IMR-90 (cell line): Measurements from ENCODE around the gene IL1R2. TPM values are rescaled to one million over a fixed set of nuclear protein-coding genes. Genes with fewer than 3 reads are reported as not detected.

ENCODE experiments used
- ATAC-seq: fragments of 200-7000 bp; cut with Tn5 transposase; 2 replicates; pipeline ENCODE4 v1.9.1; 2020; ENCODE audit warnings: low read depth, mild to moderate bottlenecking, moderate library complexity
- BruUV-seq: library from RNA; stranded (reverse); fragments of 400-500 nt; replicated peaks from 2 replicates; lab custom pipeline; 2021; lab: Mats Ljungman, UMichigan
- CTCF ChIA-PET: fragments of 300-600 bp; formaldehyde crosslinking; extraction: SDS; loops from one replicate; lab custom pipeline; 2021; ENCODE audit warnings: antibody characterized with exemption; lab: Yijun Ruan, JAX
- POLR2A ChIA-PET: fragments of 300-600 bp; sonication (Branson Sonifier 250); formaldehyde crosslinking; loops from one replicate; lab custom pipeline; 2022; ENCODE audit warnings: antibody characterized with exemption; ENCODE audit not compliant: unreplicated experiment; lab: Charles Lee
- DNase-seq: peaks from one replicate; pipeline ENCODE4 v3.0.0; 2013
- H2AFZ ChIP-seq: replicated peaks from 2 replicates; pipeline ENCODE3; 2013; ENCODE audit warnings: low read length, mild to moderate bottlenecking; ENCODE audit not compliant: poor library complexity
- H2AK5ac ChIP-seq: 2 replicates; pipeline ENCODE4 v1.6.1; 2013; ENCODE audit warnings: low read depth, low read length, inconsistent platforms
- H2AK9ac ChIP-seq: replicated peaks from 2 replicates; pipeline ENCODE3; 2013; ENCODE audit warnings: mild to moderate bottlenecking, low read depth, low read length, moderate library complexity; ENCODE audit not compliant: poor library complexity
- H2BK120ac ChIP-seq: 2 replicates; pipeline ENCODE4 v1.6.1; 2013; ENCODE audit warnings: low read depth, low read length, inconsistent platforms
- H2BK15ac ChIP-seq: 3 replicates; pipeline ENCODE4 v1.6.1; 2013; ENCODE audit warnings: low read depth, low read length, inconsistent platforms
- H2BK20ac ChIP-seq: 2 replicates; pipeline ENCODE4 v1.6.1; 2013; ENCODE audit warnings: low read depth, mild to moderate bottlenecking, inconsistent platforms, low read length, moderate library complexity
- H2BK5ac ChIP-seq: 2 replicates; pipeline ENCODE4 v1.6.1; 2013; ENCODE audit warnings: mild to moderate bottlenecking, low read depth, low read length, inconsistent platforms; ENCODE audit not compliant: poor library complexity, severe bottlenecking
- H3K14ac ChIP-seq: replicated peaks from 2 replicates; pipeline ENCODE4 v1.6.1; 2013; ENCODE audit warnings: low read depth, low read length, inconsistent platforms
- H3K18ac ChIP-seq: 2 replicates; pipeline ENCODE4 v1.6.1; 2013; ENCODE audit warnings: low read depth, low read length, control low read depth
- H3K23ac ChIP-seq: 2 replicates; pipeline ENCODE4 v1.6.1; 2013; ENCODE audit warnings: low read depth, low read length, inconsistent platforms
- H3K27ac ChIP-seq: 2 replicates; pipeline ENCODE4 v1.5.1; 2013; ENCODE audit warnings: mild to moderate bottlenecking, control low read depth, low read length; ENCODE audit not compliant: insufficient read depth
- H3K27me3 ChIP-seq: 2 replicates; pipeline ENCODE4 v1.6.1; 2013; ENCODE audit warnings: low read length; ENCODE audit not compliant: control insufficient read depth, insufficient read depth
- H3K36me3 ChIP-seq: 2 replicates; pipeline ENCODE4 v1.6.1; 2013; ENCODE audit warnings: low read length, mixed read lengths; ENCODE audit not compliant: control insufficient read depth, insufficient read depth
- H3K4ac ChIP-seq: 2 replicates; pipeline ENCODE4 v1.6.1; 2013; ENCODE audit warnings: low read depth, low read length, inconsistent platforms
- H3K4me1 ChIP-seq: 2 replicates; pipeline ENCODE4 v1.6.1; 2013; ENCODE audit warnings: low read length, mixed read lengths; ENCODE audit not compliant: control insufficient read depth, insufficient read depth
- H3K4me2 ChIP-seq: 2 replicates; pipeline ENCODE4 v1.6.1; 2013; ENCODE audit warnings: low read depth, mild to moderate bottlenecking, control low read depth, low read length, moderate library complexity
- H3K4me3 ChIP-seq: 2 replicates; pipeline ENCODE4 v1.5.1; 2013; ENCODE audit warnings: low read depth, mild to moderate bottlenecking, control low read depth, low read length, moderate library complexity; ENCODE audit not compliant: insufficient read depth
- H3K56ac ChIP-seq: 2 replicates; pipeline ENCODE4 v1.6.1; 2013; ENCODE audit warnings: low read length, inconsistent platforms; ENCODE audit not compliant: insufficient read depth; ENCODE audit errors: extremely low read depth
- H3K79me1 ChIP-seq, 2 experiments: 2 replicates each; pipeline ENCODE4 v1.6.1; 2013; ENCODE audit warnings: low read length in 2 of 2, inconsistent platforms in 1 of 2, low read depth in 1 of 2
- H3K9ac ChIP-seq: 2 replicates; pipeline ENCODE4 v1.6.1; 2013; ENCODE audit warnings: low read depth, low read length, control low read depth
- H3K9me1 ChIP-seq: 2 replicates; pipeline ENCODE4 v1.6.1; 2013; ENCODE audit warnings: low read length, inconsistent platforms; ENCODE audit not compliant: insufficient read depth
- H3K9me3 ChIP-seq: 2 replicates; pipeline ENCODE4 v1.6.1; 2013; ENCODE audit warnings: low read length; ENCODE audit not compliant: control insufficient read depth, insufficient read depth
- H4K20me1 ChIP-seq: 2 replicates; pipeline ENCODE4 v1.6.1; 2013; ENCODE audit warnings: low read length, inconsistent platforms; ENCODE audit not compliant: insufficient read depth
- H4K5ac ChIP-seq: 2 replicates; pipeline ENCODE4 v1.6.1; 2013; ENCODE audit warnings: mild to moderate bottlenecking, low read depth, low read length, control low read depth
- H4K8ac ChIP-seq, 2 experiments: 2 replicates each; pipeline ENCODE4 v1.6.1; 2013; ENCODE audit warnings: low read depth in 2 of 2, low read length in 2 of 2, control low read depth in 1 of 2, inconsistent platforms in 1 of 2
- H4K91ac ChIP-seq: 2 replicates; pipeline ENCODE4 v1.6.1; 2013; ENCODE audit warnings: low read depth, low read length, inconsistent platforms; ENCODE audit not compliant: insufficient read depth
- BHLHE40 ChIP-seq: fragments of 150-350 bp; IDR thresholded peaks from 2 replicates; pipeline ENCODE4 v1.6.1; 2016; ENCODE audit warnings: mild to moderate bottlenecking, low read depth, low read length
- CEBPB ChIP-seq: IDR thresholded peaks from 2 replicates; pipeline ENCODE4 v1.6.1; 2012; ENCODE audit warnings: low read depth, low read length, improper control_type of control experiment
- CHD1 ChIP-seq: IDR thresholded peaks from 2 replicates; pipeline ENCODE4 v1.6.1; 2012; ENCODE audit warnings: low read depth, low read length, improper control_type of control experiment
- FOS ChIP-seq: fragments of 150-350 bp; IDR thresholded peaks from 2 replicates; pipeline ENCODE4 v1.6.1; 2016; ENCODE audit warnings: low read depth, low read length
- MAFK ChIP-seq: IDR thresholded peaks from 2 replicates; pipeline ENCODE4 v1.6.1; 2012; ENCODE audit warnings: low read depth, low read length, improper control_type of control experiment
- MAZ ChIP-seq: IDR thresholded peaks from 2 replicates; pipeline ENCODE4 v1.6.1; 2012; ENCODE audit warnings: low read depth, mild to moderate bottlenecking, low read length, improper control_type of control experiment, moderate library complexity, borderline replicate concordance
- MXI1 ChIP-seq: IDR thresholded peaks from 2 replicates; pipeline ENCODE4 v1.6.1; 2012; ENCODE audit warnings: low read depth, mild to moderate bottlenecking, low read length, moderate library complexity, borderline replicate concordance
- NFE2L2 ChIP-seq: fragments of 150-350 bp; IDR thresholded peaks from 2 replicates; pipeline ENCODE4 v1.6.1; 2016; ENCODE audit warnings: low read depth, mild to moderate bottlenecking, low read length
- POLR2A ChIP-seq: IDR thresholded peaks from 2 replicates; pipeline ENCODE4 v1.6.1; 2012; ENCODE audit warnings: mild to moderate bottlenecking, low read depth, low read length
- RAD21 ChIP-seq: IDR thresholded peaks from 2 replicates; pipeline ENCODE4 v1.6.1; 2012; ENCODE audit warnings: low read length, improper control_type of control experiment
- RCOR1 ChIP-seq: IDR thresholded peaks from 2 replicates; pipeline ENCODE4 v1.6.1; 2012; ENCODE audit warnings: mild to moderate bottlenecking, low read length, improper control_type of control experiment; ENCODE audit not compliant: insufficient replicate concordance
- RFX5 ChIP-seq: IDR thresholded peaks from 2 replicates; pipeline ENCODE4 v1.8.0; 2012; ENCODE audit warnings: low read depth, mild to moderate bottlenecking, low read length, moderate library complexity
- SMC3 ChIP-seq: fragments of 150-350 bp; IDR thresholded peaks from 2 replicates; pipeline ENCODE4 v1.6.1; 2016; ENCODE audit warnings: low read depth, mild to moderate bottlenecking, antibody characterized with exemption, low read length, moderate library complexity
- WGBS, 2 experiments: methylation state at CpG; one replicate each; pipeline versions ENCODE4 v1.1.5 to v1.1.7; 2013; ENCODE audit warnings: missing lambda C conversion rate in 2 of 2; ENCODE audit not compliant: insufficient read length in 1 of 2; ENCODE audit errors: extremely low coverage in 2 of 2; 5-methylcytosine and 5-hydroxymethylcytosine counted together
- dilution Hi-C: fragments of 300-500 bp; cut with HindIII; formaldehyde crosslinking; loops from one replicate; pipeline ENCODE4 v1.14.3; 2018; ENCODE audit warnings: low sequenced_read_pairs; ENCODE audit not compliant: unreplicated experiment
- in situ Hi-C: fragments of 300-500 bp; cut with MboI; formaldehyde crosslinking; loops from 3 replicates; pipeline ENCODE4 v1.14.3; 2019; ENCODE audit warnings: low sequenced_read_pairs, inconsistent platforms, mixed read lengths
- intact Hi-C: fragments of 100-400 bp; cut with micrococcal nuclease; formaldehyde crosslinking; loops from 2 replicates; pipeline ENCODE4 v1.10.0; 2022
- polyA plus RNA-seq, 3 experiments: library from polyadenylated mRNA; depleted of rRNA; stranded (reverse); fragments of >200 nt; gene quantifications; 2 replicates each; pipeline ENCODE4 v1.2.3, GENCODE V29; 2012; ENCODE audit warnings: low replicate concordance in 1 of 3
- total RNA-seq: library from RNA; depleted of rRNA; stranded (reverse); fragments of >200 nt; gene quantifications from 2 replicates; pipeline ENCODE4 v1.2.3, GENCODE V29; 2012
- TF ChIP-seq, protein P1 (sequence below): fragments of 150-350 bp; IDR thresholded peaks from 2 replicates; pipeline ENCODE4 v1.6.1; 2017; ENCODE audit warnings: mild to moderate bottlenecking, antibody characterized with exemption, low read length, low read depth
- TF ChIP-seq, protein P2 (sequence below): conservative IDR thresholded peaks from 2 replicates; pipeline ENCODE4 v1.5.1; 2012; ENCODE audit warnings: mild to moderate bottlenecking, low read depth, low read length, improper control_type of control experiment
- TF ChIP-seq, protein P3 (sequence below): fragments of 150-350 bp; IDR thresholded peaks from 2 replicates; pipeline ENCODE4 v1.6.1; 2016; ENCODE audit warnings: low read depth, mild to moderate bottlenecking, low read length, moderate library complexity, borderline replicate concordance

IL1R2 gene
- total and polyA plus RNA-seq, 2 of the 4 experiments (the other 2 are of a cell fraction): not detected

DNA sequence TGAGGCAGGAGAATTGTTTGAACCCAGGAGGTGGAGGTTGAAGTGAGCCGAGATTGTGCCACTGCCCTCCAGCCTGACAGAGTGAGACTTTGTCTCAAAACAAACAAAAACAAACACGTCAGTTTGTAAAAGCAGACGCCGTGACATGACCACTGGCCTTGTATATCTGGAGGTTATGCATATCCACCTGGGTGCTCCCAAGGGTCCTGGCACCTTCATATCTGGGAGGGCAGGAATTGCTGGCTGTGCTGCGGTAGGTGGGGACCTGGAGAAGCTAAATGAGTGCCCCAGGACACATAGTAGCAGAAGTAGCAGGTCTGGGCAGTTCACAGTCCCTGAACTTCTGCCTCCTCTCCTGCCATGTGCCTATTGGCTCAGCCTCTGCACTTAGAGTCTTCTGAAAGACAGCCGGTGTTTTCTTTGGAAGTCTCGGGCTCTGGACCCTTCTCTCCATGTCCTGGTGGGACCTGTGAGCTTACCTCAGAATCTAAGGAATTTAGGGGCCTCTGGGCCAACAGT is 30.9 kb upstream of the IL1R2 start:
- no peak for ATAC-seq
- CTCF ChIA-PET: interaction anchor here (0.6 to 1.2 kb wide), 3 partner anchors 261 to 1756 kb away, joined by 4 to 6 read pairs (median 4); no protein-coding TSS in a partner anchor
- Histone ChIP-seq H3K4me1 (peaks cover 23% of the 10 kb centered on the region), H4K8ac (peak overlapping the region; percentile 71 to 74; a peak in 3 of 4 replicates), H3K36me3 (no peaks in the 10 kb centered on the region), H2AFZ (peak overlapping the region; percentile 54), H2BK120ac (peak overlapping the region; percentile 80), H3K27ac (peak overlapping the region; percentile 92), H4K20me1 (no peaks in the 10 kb centered on the region), H3K4me3 (no peak overlapping the region), H3K9ac (peak overlapping the region; percentile 5; the same call in 1 of the 2 replicates), H3K23ac (no peak overlapping the region), H4K5ac (peak overlapping the region; percentile 56), H2BK15ac (peak overlapping the region; percentile 90), H2BK5ac (peak overlapping the region; percentile 49), H3K79me1 (no peaks in the 10 kb centered on the region), H2BK20ac (peak overlapping the region; percentile 83), H3K9me1 (peaks cover 3% of the 10 kb centered on the region; the same call in 1 of the 2 replicates), H3K9me3 (no peaks in the 10 kb centered on the region), H3K18ac (peak overlapping the region; percentile 59), H3K27me3 (peaks cover 4% of the 10 kb centered on the region; the same call in 1 of the 2 replicates), H4K91ac (peak overlapping the region; percentile 81), H2AK5ac (peak overlapping the region; percentile 32), H2AK9ac (no peak overlapping the region), H3K14ac (peak overlapping the region; percentile 69), H3K56ac (no peak overlapping the region), H3K4ac (peak overlapping the region; percentile 78), H3K4me2 (no peak overlapping the region; the same call in 1 of the 2 replicates)
- POLR2A ChIA-PET: no interaction called here
- no TSS peak for BruUV-seq
- dilution Hi-C loops: no loop called here
- no CpG with 5 or more reads among the region's 7 CpGs for WGBS, 2 experiments
- in situ Hi-C loops: no loop called here
- no peak for TF ChIP-seq NFE2L2
- TF ChIP-seq BHLHE40: no peak
- TF ChIP-seq RCOR1: no peak
- TF ChIP-seq MXI1: no peak
- no peak for TF ChIP-seq SMC3
- no peak for TF ChIP-seq RAD21
- TF ChIP-seq MAZ: no peak
- no peak for TF ChIP-seq RFX5
- no peak for TF ChIP-seq MAFK
- TF ChIP-seq, protein P1, sequence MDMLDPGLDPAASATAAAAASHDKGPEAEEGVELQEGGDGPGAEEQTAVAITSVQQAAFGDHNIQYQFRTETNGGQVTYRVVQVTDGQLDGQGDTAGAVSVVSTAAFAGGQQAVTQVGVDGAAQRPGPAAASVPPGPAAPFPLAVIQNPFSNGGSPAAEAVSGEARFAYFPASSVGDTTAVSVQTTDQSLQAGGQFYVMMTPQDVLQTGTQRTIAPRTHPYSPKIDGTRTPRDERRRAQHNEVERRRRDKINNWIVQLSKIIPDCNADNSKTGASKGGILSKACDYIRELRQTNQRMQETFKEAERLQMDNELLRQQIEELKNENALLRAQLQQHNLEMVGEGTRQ: no peak
- TF ChIP-seq, protein P2, sequence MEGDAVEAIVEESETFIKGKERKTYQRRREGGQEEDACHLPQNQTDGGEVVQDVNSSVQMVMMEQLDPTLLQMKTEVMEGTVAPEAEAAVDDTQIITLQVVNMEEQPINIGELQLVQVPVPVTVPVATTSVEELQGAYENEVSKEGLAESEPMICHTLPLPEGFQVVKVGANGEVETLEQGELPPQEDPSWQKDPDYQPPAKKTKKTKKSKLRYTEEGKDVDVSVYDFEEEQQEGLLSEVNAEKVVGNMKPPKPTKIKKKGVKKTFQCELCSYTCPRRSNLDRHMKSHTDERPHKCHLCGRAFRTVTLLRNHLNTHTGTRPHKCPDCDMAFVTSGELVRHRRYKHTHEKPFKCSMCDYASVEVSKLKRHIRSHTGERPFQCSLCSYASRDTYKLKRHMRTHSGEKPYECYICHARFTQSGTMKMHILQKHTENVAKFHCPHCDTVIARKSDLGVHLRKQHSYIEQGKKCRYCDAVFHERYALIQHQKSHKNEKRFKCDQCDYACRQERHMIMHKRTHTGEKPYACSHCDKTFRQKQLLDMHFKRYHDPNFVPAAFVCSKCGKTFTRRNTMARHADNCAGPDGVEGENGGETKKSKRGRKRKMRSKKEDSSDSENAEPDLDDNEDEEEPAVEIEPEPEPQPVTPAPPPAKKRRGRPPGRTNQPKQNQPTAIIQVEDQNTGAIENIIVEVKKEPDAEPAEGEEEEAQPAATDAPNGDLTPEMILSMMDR: no peak
- TF ChIP-seq POLR2A: no peak
- TF ChIP-seq CHD1: no peak
- TF ChIP-seq CEBPB: no peak
- TF ChIP-seq, protein P3, sequence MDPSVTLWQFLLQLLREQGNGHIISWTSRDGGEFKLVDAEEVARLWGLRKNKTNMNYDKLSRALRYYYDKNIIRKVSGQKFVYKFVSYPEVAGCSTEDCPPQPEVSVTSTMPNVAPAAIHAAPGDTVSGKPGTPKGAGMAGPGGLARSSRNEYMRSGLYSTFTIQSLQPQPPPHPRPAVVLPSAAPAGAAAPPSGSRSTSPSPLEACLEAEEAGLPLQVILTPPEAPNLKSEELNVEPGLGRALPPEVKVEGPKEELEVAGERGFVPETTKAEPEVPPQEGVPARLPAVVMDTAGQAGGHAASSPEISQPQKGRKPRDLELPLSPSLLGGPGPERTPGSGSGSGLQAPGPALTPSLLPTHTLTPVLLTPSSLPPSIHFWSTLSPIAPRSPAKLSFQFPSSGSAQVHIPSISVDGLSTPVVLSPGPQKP: no peak
- no peak for TF ChIP-seq FOS
- no peak for DNase-seq
- intact Hi-C loops: no loop called here
